Stomach (tissue), 9 donors: ENCODE data around the gene GTF2A1L. TPM values are rescaled to one million over a fixed set of nuclear protein-coding genes. Genes with fewer than 3 reads are reported as not detected.

Source experiments
- DNase-seq, 2 donors: peaks; one replicate each; pipeline versions ENCODE4 v3.0.0 to v3.0.0-alpha.2; 2013 to 2019
- H3K27ac ChIP-seq, 5 donors: fragments of 200-600 bp in 4 of 5; sonication (generic) in 4 of 5; one replicate each; pipeline ENCODE4 v1.5.1; 2013 to 2019; ENCODE audit warnings: mild to moderate bottlenecking in 1 of 5, moderate library complexity in 1 of 5
- H3K27me3 ChIP-seq, 3 donors: fragments of 200-600 bp; sonication (generic); one replicate each; pipeline ENCODE4 v1.5.1; 2017 to 2019; ENCODE audit warnings: mixed run types in 1 of 3
- H3K36me3 ChIP-seq, 4 donors: fragments of 200-600 bp; sonication (generic); 1 replicate in 3 of 4; 2 replicates in 1 of 4; pipeline ENCODE4 v1.5.1; 2016 to 2019
- H3K4me1 ChIP-seq, 4 donors: fragments of 200-600 bp; sonication (generic); one replicate each; pipeline ENCODE4 v1.5.1; 2016 to 2019
- H3K4me3 ChIP-seq, 4 donors: fragments of 200-600 bp; sonication (generic) in 3 of 4; one replicate each; pipeline ENCODE4 v1.5.1; 2016 to 2019; ENCODE audit warnings: mild to moderate bottlenecking in 1 of 4
- H3K9me3 ChIP-seq, 4 donors: fragments of 200-600 bp; sonication (generic); one replicate each; pipeline ENCODE4 v1.5.1; 2016 to 2019
- CTCF ChIP-seq, 7 experiments: fragments of 450-650 bp in 4 of 7; fragments of 200-600 bp in 3 of 7; sonication (generic) in 3 of 7; IDR thresholded peaks; one replicate each; pipeline ENCODE4 v1.5.1; 2016 to 2019; ENCODE audit warnings: antibody characterized with exemption in 7 of 7, control low read depth in 2 of 7, mild to moderate bottlenecking in 1 of 7
- EP300 ChIP-seq: sonication (generic); formaldehyde crosslinking; IDR thresholded peaks from one replicate; pipeline ENCODE4 v1.6.1; 2017; ENCODE audit warnings: antibody characterized with exemption
- POLR2A ChIP-seq, 4 donors: fragments of 450-650 bp; IDR thresholded peaks; one replicate each; pipeline ENCODE4 v1.6.1; 2016; ENCODE audit warnings: antibody characterized with exemption in 4 of 4, control low read depth in 2 of 4, mild to moderate bottlenecking in 1 of 4, moderate library complexity in 1 of 4
- POLR2AphosphoS5 ChIP-seq, 3 donors: sonication (generic); formaldehyde crosslinking; IDR thresholded peaks; one replicate each; pipeline ENCODE4 v1.6.1; 2016; ENCODE audit warnings: antibody characterized with exemption in 3 of 3
- WGBS, 5 donors: extraction: QIAGEN DNeasy Blood & Tissue Kit in 3 of 5; methylation state at CpG; one replicate each; pipeline versions ENCODE4 v1.1.5 to v1.1.7; 2013 to 2018; 5-methylcytosine and 5-hydroxymethylcytosine counted together
- intact Hi-C: fragments of 100-400 bp; cut with DNase I; formaldehyde crosslinking; loops from one replicate; pipeline ENCODE4 v1.15.1; 2023; ENCODE audit warnings: low total_unique reads
- polyA plus RNA-seq, 3 donors: library from polyadenylated mRNA; stranded (reverse); fragments of 200-250 nt; gene quantifications; one replicate each; pipeline ENCODE4 v1.2.3, GENCODE V29; 2013
- small RNA-seq, 4 donors: library from RNA; depleted of rRNA; stranded (forward); fragments of <200 nt; gene quantifications; one replicate each; pipeline ENCODE3, GENCODE V24; 2016
- total RNA-seq, 5 donors: library from RNA; depleted of rRNA; stranded (reverse); fragments of >200 nt; gene quantifications; one replicate each; pipeline versions ENCODE4 v1.1.0 to v1.2.3, GENCODE V29; 2014 to 2016
- donor health status: healthy with polysubstance abuse.
- donor health status: Bipolar disorder and iron deficiency.
- donor health status: healthy.

The GTF2A1L gene
- total and polyA plus RNA-seq, 8 donors: 1.8 to 306 (median 5.7) TPM; not detected in 2

- peak in 1 of 2 donors; percentile 57 for DNase-seq
- 58 to 72% (median 66%) methylated on average over 6 to 7 of the region's 7 CpGs for WGBS, 5 donors
- intact Hi-C loops: no loop called here
- TF ChIP-seq POLR2AphosphoS5 (IDR thresholded peaks at IDR 0.05) (no peak), CTCF (IDR thresholded peaks at IDR 0.05) (no peak), POLR2A (IDR thresholded peaks at IDR 0.05) (no peak), EP300 (no peak)
- no peaks in the 10 kb centered on the region for H3K4me1 ChIP-seq
- H3K9me3 ChIP-seq: no peaks in the 10 kb centered on the region
- no peak overlapping the region for H3K27ac ChIP-seq
- H3K4me3 ChIP-seq: no peak overlapping the region
- no peaks in the 10 kb centered on the region for H3K36me3 ChIP-seq
- H3K27me3 ChIP-seq: no peaks in the 10 kb centered on the region
Measured at GRCh38 chr2:48725696-48726494, 108.2 kb downstream of the GTF2A1L start.

GRCh38 chr2:48727560-48727959 lies 109.9 kb downstream of the GTF2A1L start:
- H3K27ac ChIP-seq: peak overlapping the region in 1 of 5 donors; percentile 42
- H3K27me3 ChIP-seq: no peaks in the 10 kb centered on the region
- H3K4me1 ChIP-seq: no peaks in the 10 kb centered on the region
- no peak for DNase-seq
- intact Hi-C loops: no loop called here
- no peak overlapping the region for H3K4me3 ChIP-seq
- no peaks in the 10 kb centered on the region for H3K36me3 ChIP-seq
- no peak for TF ChIP-seq EP300
- no peak for TF ChIP-seq CTCF (IDR thresholded peaks at IDR 0.05)
- no peak for TF ChIP-seq POLR2A (IDR thresholded peaks at IDR 0.05)
- TF ChIP-seq POLR2AphosphoS5 (IDR thresholded peaks at IDR 0.05): no peak
- WGBS, 5 donors: 41 to 84% (median 77%) methylated on average over 2 of the region's 2 CpGs
- no peaks in the 10 kb centered on the region for H3K9me3 ChIP-seq

- intact Hi-C loops: no loop called here
- Histone ChIP-seq H3K27ac (peak overlapping the region in 2 of 5 donors; percentile 23 to 42), H3K27me3 (no peaks in the 10 kb centered on the region), H3K9me3 (no peaks in the 10 kb centered on the region), H3K4me1 (peaks cover 0 to 6% (median 0%) of the 10 kb centered on the region in 4 donors), H3K4me3 (no peak overlapping the region), H3K36me3 (no peaks in the 10 kb centered on the region)
- WGBS, 5 donors: 75 to 85% (median 84%) methylated on average over 2 of the region's 2 CpGs
- DNase-seq: no peak
- TF ChIP-seq POLR2AphosphoS5 (IDR thresholded peaks at IDR 0.05) (no peak), EP300 (no peak), POLR2A (IDR thresholded peaks at IDR 0.05) (no peak), CTCF (IDR thresholded peaks at IDR 0.05) (no peak)
Measured at GRCh38 chr2:48728295-48728694, 110.6 kb downstream of the GTF2A1L start.

GRCh38 chr2:48728840-48729239 lies 111.2 kb downstream of the GTF2A1L start:
- TF ChIP-seq EP300 (no peak), POLR2A (IDR thresholded peaks at IDR 0.05) (no peak), POLR2AphosphoS5 (IDR thresholded peaks at IDR 0.05) (no peak), CTCF (IDR thresholded peaks at IDR 0.05) (no peak)
- intact Hi-C loops: no loop called here
- peaks cover 0 to 10% (median 0%) of the 10 kb centered on the region in 4 donors for H3K4me1 ChIP-seq

More at GRCh38 chr2:48728840-48729239, 111.2 kb downstream of the GTF2A1L start:
- no peaks in the 10 kb centered on the region for H3K27me3 ChIP-seq
- no peaks in the 10 kb centered on the region for H3K9me3 ChIP-seq
- peak overlapping the region in 1 of 5 donors; percentile 42 for H3K27ac ChIP-seq
- no peaks in the 10 kb centered on the region for H3K36me3 ChIP-seq
- DNase-seq: peak in 1 of 2 donors; percentile 43
- no peak overlapping the region for H3K4me3 ChIP-seq

Small RNA genes within 50 kb of the gene (small RNA-seq; reads per million reads assigned to genes)
- 0 reads per million in 4 donors for gene TPT1P11

Other genes starting within 250 kb of the GTF2A1L start
- 100 to 1,000 TPM in 1 of 5 donors, 10 to 100 TPM in 3, 1 to 10 TPM in 1; 9.0 to 142 (median 37.9) TPM for gene PPP1R21, start 177.1 kb upstream of the GTF2A1L start, total RNA-seq
- 10 to 100 TPM; 12.3 to 24.1 (median 16.0) TPM for gene PPP1R21, start 177.1 kb upstream of the GTF2A1L start, polyA plus RNA-seq
- 100 to 1,000 TPM in 1 of 5 donors, 10 to 100 TPM in 4; 12.7 to 116 (median 41.4) TPM for gene STON1, start 87.7 kb upstream of the GTF2A1L start, total RNA-seq
- gene STON1, start 87.7 kb upstream of the GTF2A1L start, polyA plus RNA-seq: 1 to 10 TPM; 5.5 to 6.9 (median 5.7) TPM
- under 1 TPM in 2 of 5 donors, not detected in 3; 0.43 to 0.92 TPM for gene LHCGR, start 137.9 kb downstream of the GTF2A1L start, total RNA-seq
- gene LHCGR, start 137.9 kb downstream of the GTF2A1L start, polyA plus RNA-seq: under 1 TPM in 1 of 3 donors, not detected in 2; 0.25 TPM